Stimulated activated memory B cell treated with anti-CD40 and anti-IgM and Interleukin-4, amounts not matched to agents 10 μg/mL and 1 μg/mL and 100 μg/mL, for 72 hours (primary cell): ENCODE results near the gene CD52.

Experiments used
- ATAC-seq: fragments of 150-1000 bp; cut with Tn5 transposase; 2 replicates; pipeline ENCODE4 v1.10.0; 2021
- H3K27ac Mint-ChIP-seq: one replicate; pipeline ENCODE4 v1.8.0; 2022; ENCODE audit warnings: mild to moderate bottlenecking, mixed read lengths
- H3K27me3 Mint-ChIP-seq: one replicate; pipeline ENCODE4 v1.8.0; 2022; ENCODE audit warnings: mixed read lengths
- H3K36me3 Mint-ChIP-seq: one replicate; pipeline ENCODE4 v1.8.0; 2022; ENCODE audit warnings: mixed read lengths
- H3K4me1 Mint-ChIP-seq: one replicate; pipeline ENCODE4 v1.8.0; 2022; ENCODE audit warnings: mixed read lengths
- H3K4me3 Mint-ChIP-seq: one replicate; pipeline ENCODE4 v1.8.0; 2022; ENCODE audit warnings: mild to moderate bottlenecking, moderate library complexity, mixed read lengths
- H3K9me3 Mint-ChIP-seq: one replicate; pipeline ENCODE4 v1.8.0; 2022; ENCODE audit warnings: mixed read lengths

CD52 gene, protein sequence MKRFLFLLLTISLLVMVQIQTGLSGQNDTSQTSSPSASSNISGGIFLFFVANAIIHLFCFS

DNA sequence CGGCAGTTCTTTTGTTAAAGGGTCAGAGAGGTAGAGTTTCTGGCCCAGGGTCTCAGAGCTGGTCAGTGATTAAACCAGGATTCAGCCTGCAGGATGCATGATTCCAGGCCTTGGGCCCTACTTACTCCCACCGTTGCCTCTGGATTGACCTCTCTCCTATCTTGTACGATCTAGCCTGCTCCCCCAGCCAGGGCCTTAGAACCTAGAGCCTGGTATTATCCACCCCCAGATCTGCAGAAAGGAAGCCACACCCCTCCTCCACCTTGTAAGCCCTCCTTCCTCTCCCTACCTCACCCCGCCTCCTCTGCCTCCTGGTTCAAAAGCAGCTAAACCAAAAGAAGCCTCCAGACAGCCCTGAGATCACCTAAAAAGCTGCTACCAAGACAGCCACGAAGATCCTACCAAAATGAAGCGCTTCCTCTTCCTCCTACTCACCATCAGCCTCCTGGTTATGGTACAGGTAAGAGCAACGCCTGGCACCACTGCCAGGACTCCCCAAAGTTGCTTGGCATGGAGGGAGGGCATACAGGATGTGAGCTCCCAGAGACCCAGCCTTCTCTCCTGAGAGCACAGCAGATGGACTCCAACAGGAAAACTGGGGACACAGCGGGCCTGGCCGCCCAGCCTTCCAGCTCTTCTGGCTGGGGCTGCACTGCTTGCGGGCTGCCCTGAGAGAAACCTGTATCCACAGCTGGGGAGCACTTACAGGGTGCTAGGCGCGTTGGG, at the start of gene CD52:
Gene CD52 (plus strand): TSS at position 347 of the 726 bp plus-strand sequence. CDS start 60 bp downstream, at position 407.
- H3K4me3 Mint-ChIP-seq: peak within 1 kb of the TSS; percentile 98
- peaks cover 77% of the 10 kb centered on the region for H3K4me1 Mint-ChIP-seq
- peak; percentile 79 for ATAC-seq
- peaks cover 3% of the 10 kb centered on the region for H3K9me3 Mint-ChIP-seq
- H3K27me3 Mint-ChIP-seq: no peaks in the 10 kb centered on the region
- H3K36me3 Mint-ChIP-seq: peaks cover 50% of the 10 kb centered on the region
- H3K27ac Mint-ChIP-seq: peak within 1 kb of the TSS; percentile 97

DNA sequence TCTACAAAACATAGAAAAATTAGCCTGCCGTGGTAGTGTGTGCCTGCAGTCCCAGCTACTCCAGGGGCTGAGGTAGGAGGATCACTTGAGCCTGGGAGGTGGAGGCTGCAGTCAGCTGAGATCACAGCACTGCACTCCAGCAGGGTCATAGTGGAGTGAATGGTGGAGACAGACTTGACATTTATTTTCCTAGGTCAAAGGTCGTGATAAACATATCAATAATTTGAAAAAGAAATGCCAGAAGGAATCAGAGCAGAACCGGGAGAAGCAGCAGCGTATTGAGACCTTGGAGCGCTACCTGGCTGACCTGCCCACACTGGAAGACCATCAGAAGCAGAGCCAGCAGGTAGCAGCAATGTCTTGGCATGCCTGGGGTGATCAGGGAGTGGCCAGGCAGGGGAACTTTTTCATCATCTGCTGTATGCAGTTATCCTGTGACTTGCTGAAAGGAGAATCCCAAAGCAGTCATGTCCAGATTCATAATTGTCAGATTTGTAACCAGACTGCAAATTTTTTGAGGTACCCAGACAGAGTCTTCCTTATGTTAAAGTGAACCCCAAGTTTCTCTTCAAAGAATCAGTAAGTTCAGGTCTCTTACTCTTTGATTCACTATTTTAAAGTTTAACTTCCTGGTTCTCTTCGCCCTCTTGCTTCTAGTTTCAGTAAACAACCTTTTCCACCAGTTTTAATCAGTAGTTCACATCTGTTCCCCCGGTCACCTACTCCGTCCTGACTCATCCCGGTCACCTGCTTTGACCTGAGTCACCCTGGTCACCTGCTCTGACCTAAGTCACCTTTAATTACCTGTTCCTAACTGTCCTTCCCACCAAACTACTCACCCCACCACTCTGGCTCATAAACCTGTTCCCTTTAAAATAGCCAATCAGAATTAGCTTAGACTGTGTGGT, 49.2 kb upstream of the CD52 start:
- no peak for ATAC-seq
- peaks cover 69% of the 10 kb centered on the region for H3K36me3 Mint-ChIP-seq
- H3K27ac Mint-ChIP-seq: no peak overlapping the region
- no peaks in the 10 kb centered on the region for H3K27me3 Mint-ChIP-seq
- no peak overlapping the region for H3K4me3 Mint-ChIP-seq
- H3K9me3 Mint-ChIP-seq: peaks cover 8% of the 10 kb centered on the region
- H3K4me1 Mint-ChIP-seq: peaks cover 7% of the 10 kb centered on the region

DNA sequence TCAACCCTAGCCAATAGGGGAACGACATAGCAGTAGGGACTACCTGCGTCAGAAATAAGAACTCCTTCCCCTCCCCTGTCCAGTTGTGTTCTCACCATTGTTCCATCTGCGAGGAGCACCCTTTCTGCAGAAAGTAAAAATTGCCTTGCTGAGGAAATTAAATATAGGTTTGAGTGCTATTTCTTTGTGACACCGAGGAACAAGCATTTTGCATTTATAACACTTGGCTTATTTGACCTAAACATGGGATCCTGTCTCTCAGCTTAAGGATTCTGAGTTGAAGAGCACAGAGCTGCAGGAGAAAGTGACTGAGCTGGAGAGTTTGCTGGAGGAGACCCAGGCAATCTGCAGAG, 48.6 kb upstream of the CD52 start:
- H3K36me3 Mint-ChIP-seq: peaks cover 65% of the 10 kb centered on the region
- no peak overlapping the region for H3K4me3 Mint-ChIP-seq
- no peak overlapping the region for H3K27ac Mint-ChIP-seq

DNA sequence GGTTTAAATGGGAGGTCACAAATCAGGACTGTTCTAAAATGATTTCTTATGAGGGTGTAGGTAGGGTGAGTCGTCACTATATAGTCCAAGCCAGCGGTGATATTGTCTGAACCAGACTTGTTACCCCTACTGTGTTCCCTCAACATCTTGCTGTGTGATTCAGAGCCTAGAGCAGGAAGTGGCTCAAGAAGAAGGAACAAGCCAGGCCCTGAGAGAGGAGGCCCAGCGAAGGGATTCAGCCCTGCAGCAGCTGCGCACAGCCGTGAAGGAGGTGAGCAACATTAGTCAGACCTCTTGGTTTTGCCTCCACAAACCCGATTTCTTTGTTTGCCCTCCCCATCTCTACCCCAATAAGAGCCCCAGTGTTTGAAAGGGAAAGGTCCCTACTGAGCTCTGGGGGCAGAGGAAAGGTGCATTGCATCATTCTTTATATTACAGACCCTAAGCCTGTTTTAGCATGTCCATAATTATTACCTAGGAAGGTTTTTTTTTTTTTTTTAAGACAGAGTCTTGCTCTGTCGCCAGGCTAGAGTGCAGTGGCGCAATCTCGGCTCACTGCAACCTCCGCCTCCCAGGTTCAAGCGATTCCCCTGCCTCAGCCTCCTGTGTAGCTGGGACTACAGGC, 42.8 kb upstream of the CD52 start:
- Mint-ChIP-seq H3K4me1 (peaks cover 53% of the 10 kb centered on the region), H3K27me3 (no peaks in the 10 kb centered on the region), H3K4me3 (no peak overlapping the region), H3K36me3 (peaks cover 40% of the 10 kb centered on the region), H3K27ac (peak overlapping the region; percentile 77), H3K9me3 (no peaks in the 10 kb centered on the region)
- no peak for ATAC-seq

More for the DNA sequence above, 48.6 kb upstream of the CD52 start:
- Mint-ChIP-seq H3K9me3 (peaks cover 8% of the 10 kb centered on the region), H3K4me1 (peaks cover 9% of the 10 kb centered on the region), H3K27me3 (no peaks in the 10 kb centered on the region)
- no peak for ATAC-seq

DNA sequence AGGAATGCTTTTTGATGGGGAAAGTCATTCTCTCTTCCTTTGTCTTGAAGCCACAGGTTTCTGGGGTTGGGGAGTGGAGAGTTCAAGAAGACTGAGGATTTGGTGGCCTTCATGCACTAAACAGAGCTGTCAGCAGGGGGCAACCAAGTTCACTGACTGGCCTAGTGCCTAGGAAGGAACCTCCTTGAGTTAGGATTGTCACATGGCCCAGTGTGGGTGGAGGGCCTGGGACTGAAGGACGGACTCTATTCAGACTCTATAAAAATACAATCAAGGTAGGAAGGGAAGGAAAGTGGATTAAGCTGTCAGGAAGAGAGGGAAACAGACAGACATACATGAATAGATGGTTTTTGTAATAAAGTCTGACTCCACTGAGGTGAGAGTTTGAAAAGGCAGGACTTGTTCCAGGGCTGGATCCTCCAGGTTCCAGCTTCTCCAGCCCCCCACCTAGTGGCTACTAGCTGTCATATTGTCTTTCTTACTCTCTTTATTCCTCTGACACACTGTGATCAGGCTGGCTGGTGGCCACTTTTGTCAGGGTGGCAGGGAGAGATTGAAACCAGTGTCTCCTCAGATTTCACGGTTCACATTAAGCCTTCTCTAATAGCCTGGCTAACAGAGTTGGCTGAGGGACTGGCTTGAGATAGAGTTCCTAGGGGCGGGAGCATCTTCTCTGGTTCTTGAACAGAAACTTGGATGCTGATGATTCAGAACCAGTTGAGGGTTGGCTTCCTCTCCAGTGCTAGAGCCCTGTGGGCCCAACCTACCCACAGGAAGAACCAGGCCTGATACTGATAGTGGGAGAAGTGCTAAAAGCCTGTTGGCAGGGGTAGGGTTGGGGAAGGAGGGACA, 42.0 kb upstream of the CD52 start:
- peaks cover 58% of the 10 kb centered on the region for H3K4me1 Mint-ChIP-seq
- no peaks in the 10 kb centered on the region for H3K9me3 Mint-ChIP-seq
- H3K36me3 Mint-ChIP-seq: peaks cover 41% of the 10 kb centered on the region
- H3K27ac Mint-ChIP-seq: peak overlapping the region; percentile 77
- peak; percentile 71 for ATAC-seq
- no peaks in the 10 kb centered on the region for H3K27me3 Mint-ChIP-seq
- peak overlapping the region; percentile 29 for H3K4me3 Mint-ChIP-seq

DNA sequence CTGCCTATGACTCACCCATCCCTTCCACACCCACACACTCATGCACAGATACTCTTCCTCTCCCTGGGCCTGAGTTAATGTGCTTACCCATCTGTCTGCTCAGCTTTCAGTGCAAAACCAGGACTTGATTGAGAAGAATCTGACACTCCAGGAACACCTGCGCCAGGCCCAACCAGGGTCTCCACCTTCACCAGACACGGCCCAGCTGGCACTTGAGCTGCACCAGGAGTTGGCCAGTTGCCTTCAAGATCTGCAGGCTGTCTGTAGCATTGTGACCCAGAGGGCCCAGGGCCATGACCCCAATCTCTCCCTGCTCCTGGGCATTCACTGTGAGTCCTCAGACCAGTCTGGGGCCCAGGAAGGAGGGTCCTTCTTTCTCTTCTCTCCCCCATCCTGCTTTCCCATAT, 41.3 kb upstream of the CD52 start:
- Mint-ChIP-seq H3K9me3 (no peaks in the 10 kb centered on the region), H3K27ac (peak overlapping the region; percentile 77), H3K36me3 (peaks cover 44% of the 10 kb centered on the region), H3K27me3 (no peaks in the 10 kb centered on the region), H3K4me1 (peaks cover 64% of the 10 kb centered on the region), H3K4me3 (no peak overlapping the region)
- ATAC-seq: no peak

DNA sequence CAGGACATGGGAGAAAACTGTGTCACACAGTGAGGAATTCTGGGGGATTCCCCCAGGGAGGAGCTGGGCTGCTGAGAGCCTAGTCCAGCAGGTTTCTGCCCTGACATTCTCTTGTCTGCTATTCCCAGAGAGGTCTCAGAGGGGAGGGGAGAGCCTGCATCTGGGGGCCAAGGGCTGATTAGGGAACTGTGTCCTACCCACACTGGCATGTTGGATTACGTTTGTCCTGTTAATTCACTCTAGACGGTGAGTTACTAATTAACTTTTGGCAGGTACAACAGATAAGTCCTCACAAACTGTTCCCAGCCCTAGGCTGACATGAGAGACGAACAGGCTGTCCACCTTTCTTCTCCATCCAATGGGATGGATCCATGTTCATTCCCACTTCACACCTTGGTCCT, 40.5 kb upstream of the CD52 start:
- Mint-ChIP-seq H3K27me3 (no peaks in the 10 kb centered on the region), H3K9me3 (no peaks in the 10 kb centered on the region), H3K36me3 (peaks cover 42% of the 10 kb centered on the region), H3K27ac (peak overlapping the region; percentile 77), H3K4me1 (peaks cover 71% of the 10 kb centered on the region), H3K4me3 (no peak overlapping the region)
- ATAC-seq: no peak

DNA sequence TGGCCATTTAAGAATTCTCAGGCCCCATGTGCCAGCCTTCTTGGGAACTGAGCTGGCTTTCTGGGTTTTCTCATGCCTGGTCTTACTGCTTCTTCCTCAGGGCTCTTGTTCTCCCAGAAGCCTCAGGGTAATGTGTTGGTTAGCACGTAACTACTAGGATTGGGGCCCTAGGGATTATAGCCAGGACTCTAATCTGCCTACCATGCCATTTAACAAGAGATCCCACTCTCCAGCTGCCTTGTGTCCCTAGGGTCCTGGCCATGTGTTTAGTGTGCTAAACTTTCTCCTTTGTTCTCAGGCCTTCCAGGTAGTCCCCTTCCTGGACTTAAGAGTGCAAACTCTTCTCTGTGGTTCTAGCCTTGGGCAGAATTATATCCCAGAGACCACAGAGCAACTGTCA, 40.0 kb upstream of the CD52 start:
- no peak overlapping the region for H3K4me3 Mint-ChIP-seq
- H3K9me3 Mint-ChIP-seq: no peaks in the 10 kb centered on the region
- H3K36me3 Mint-ChIP-seq: peaks cover 42% of the 10 kb centered on the region
- peak overlapping the region; percentile 77 for H3K27ac Mint-ChIP-seq
- no peaks in the 10 kb centered on the region for H3K27me3 Mint-ChIP-seq
- ATAC-seq: no peak
- H3K4me1 Mint-ChIP-seq: peaks cover 74% of the 10 kb centered on the region

DNA sequence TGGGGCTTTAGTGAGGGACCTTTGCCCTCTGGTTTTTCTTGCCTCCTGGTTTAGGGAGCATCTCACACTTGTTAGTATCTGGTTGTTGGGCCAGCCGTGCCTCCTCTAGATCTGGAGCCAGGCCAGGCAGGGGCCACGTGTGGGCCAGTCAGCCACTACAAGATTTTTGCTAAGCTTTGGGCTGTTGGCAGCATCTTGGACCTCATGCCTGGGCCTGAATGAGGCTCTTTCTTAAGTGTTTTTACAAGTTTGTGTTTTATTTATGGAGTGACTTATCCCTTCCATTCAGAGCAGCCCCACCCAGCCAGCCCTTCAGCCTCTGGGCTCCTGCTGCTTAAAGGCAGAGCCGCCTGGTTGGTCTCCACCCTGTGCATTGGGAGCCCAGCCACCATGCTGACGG, 39.5 kb upstream of the CD52 start:
- Mint-ChIP-seq H3K36me3 (peaks cover 44% of the 10 kb centered on the region), H3K27me3 (no peaks in the 10 kb centered on the region), H3K9me3 (no peaks in the 10 kb centered on the region), H3K27ac (peak overlapping the region; percentile 77), H3K4me3 (no peak overlapping the region), H3K4me1 (peaks cover 80% of the 10 kb centered on the region)
- no peak for ATAC-seq

DNA sequence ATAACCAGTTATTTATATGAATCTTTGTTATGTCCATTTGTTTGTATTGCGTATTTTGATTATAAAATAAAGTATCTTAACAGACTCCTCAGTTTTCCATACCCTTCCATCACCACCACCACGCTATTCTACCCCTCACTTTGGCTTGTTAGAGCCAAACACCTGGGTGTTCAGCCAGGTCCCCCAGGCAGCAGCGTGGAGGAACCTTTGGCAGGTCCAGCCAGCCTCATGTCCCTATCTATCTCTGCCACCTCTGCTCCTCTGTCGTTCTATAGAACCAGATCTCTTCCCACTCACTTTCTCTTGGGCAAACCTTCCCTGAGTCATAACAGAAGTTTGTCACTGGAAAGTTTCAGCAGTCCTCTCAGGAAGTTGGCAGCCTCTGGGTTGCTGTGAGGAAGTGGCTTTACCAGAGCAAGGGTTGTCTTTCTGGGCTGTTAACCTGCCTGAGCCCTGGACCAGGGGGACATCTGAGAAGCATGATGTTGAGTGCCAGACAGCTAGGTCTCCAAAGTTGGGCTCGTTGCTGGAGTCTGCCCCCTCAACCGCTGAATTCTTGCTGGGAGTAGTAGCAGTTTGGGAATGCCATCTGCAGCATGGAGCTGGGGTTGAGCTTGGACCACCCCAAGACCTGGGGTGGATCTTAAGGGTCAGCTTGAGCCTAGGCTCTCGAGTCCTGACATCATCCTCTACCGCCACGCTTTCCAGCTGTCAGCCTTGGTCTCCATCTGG, 38.9 kb upstream of the CD52 start:
- Mint-ChIP-seq H3K9me3 (no peaks in the 10 kb centered on the region), H3K36me3 (peaks cover 47% of the 10 kb centered on the region), H3K4me3 (peak overlapping the region; percentile 97), H3K27ac (peak overlapping the region; percentile 77), H3K27me3 (no peaks in the 10 kb centered on the region), H3K4me1 (peaks cover 85% of the 10 kb centered on the region)
- ATAC-seq: peak; percentile 21

DNA sequence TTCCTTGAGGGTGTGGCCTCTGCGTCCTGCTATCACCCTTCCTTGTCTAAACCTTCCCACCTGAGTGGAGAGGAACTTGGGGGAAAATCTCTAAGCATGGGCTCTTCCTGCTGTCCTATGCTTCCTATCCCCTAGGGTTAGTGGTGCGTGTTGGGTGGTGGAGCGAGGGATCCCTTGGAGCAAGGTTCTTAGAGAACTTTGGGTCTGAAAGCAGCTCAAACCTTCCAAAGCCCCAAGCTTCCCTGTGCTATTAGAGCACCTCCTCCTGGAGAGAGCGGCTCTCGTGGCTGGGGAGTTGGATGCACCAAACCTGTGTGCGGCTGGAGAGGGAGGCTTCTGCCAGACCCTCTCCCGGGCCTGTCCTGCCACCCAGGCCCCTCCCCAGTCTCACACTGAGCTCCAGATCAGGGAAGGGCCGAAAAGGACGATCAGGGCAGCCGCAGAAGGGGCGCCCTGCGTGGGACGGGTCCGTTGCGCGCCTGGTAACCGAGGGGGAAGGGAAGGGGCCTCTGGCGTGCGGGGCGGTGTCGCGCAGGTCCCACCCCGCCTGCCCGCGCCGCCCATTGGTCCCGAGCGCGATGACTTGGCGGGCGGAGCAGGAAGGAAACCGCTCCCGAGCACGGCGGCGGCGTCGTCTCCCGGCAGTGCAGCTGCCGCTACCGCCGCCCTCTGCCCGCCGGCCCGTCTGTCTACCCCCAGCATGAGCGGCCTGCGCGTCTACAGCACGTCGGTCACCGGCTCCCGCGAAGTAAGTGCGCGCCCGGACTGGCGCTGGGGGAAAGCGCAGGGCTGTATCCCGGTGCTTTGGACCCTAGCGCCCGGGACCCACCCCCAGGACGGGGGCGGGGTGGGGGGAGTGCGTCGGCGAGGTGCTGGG, 38.1 kb upstream of the CD52 start, which contains the start of gene SH3BGRL3:
Gene SH3BGRL3 (plus strand): TSS at position 631 of the 877 bp plus-strand sequence. CDS start 70 bp downstream, at position 701.
- Mint-ChIP-seq H3K27ac (peak within 1 kb of the TSS; percentile 77), H3K27me3 (no peaks in the 10 kb centered on the region), H3K9me3 (no peaks in the 10 kb centered on the region), H3K4me3 (peak within 1 kb of the TSS; percentile 97), H3K36me3 (peaks cover 44% of the 10 kb centered on the region), H3K4me1 (peaks cover 87% of the 10 kb centered on the region)
- ATAC-seq: peak; percentile 82

DNA sequence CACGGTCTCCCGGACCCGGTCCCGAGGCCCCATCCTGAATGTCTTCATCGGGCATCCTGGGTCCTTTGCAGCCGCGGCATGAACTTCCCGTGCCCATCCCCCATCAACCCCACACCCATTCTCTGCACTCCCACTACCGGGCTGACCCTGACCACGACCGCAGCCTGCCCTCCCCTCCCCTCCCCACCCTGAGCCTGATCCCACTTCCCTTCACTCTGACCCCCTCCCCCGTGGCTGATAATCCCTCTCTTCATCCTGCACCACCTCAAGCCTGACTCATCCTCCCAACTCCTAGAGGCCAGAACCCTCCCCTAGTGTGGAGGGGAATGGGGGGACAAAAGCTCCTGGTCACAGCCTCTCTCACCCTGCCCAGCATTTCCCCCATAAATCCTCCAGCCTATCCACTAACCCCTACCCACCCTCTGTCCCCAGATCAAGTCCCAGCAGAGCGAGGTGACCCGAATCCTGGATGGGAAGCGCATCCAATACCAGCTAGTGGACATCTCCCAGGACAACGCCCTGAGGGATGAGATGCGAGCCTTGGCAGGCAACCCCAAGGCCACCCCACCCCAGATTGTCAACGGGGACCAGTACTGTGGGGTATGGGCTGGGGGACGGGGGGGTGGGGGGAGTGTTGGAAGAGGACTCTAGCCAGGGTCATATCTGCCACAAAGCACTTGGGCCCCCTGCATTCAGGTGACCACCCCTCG, 37.3 kb upstream of the CD52 start:
- no peaks in the 10 kb centered on the region for H3K27me3 Mint-ChIP-seq
- ATAC-seq: no peak
- H3K4me1 Mint-ChIP-seq: peaks cover 87% of the 10 kb centered on the region
- peaks cover 48% of the 10 kb centered on the region for H3K36me3 Mint-ChIP-seq
- H3K4me3 Mint-ChIP-seq: peak overlapping the region; percentile 97
- H3K9me3 Mint-ChIP-seq: no peaks in the 10 kb centered on the region
- peak overlapping the region; percentile 77 for H3K27ac Mint-ChIP-seq
